GM20431 (cell line): ENCODE measurements around the gene EHMT1.
"Not testable (repeated sequence)": the region's sequence is repeated elsewhere in the genome, so short reads cannot be mapped to it uniquely, and the experiment has no call there.

Experiments used
- in situ Hi-C: fragments of 300-500 bp; cut with MseI, MboI; formaldehyde crosslinking; loops from one replicate; pipeline ENCODE4 v1.15.0; 2020; ENCODE audit warnings: low sequenced_read_pairs; ENCODE audit not compliant: unreplicated experiment

The EHMT1 gene

DNA sequence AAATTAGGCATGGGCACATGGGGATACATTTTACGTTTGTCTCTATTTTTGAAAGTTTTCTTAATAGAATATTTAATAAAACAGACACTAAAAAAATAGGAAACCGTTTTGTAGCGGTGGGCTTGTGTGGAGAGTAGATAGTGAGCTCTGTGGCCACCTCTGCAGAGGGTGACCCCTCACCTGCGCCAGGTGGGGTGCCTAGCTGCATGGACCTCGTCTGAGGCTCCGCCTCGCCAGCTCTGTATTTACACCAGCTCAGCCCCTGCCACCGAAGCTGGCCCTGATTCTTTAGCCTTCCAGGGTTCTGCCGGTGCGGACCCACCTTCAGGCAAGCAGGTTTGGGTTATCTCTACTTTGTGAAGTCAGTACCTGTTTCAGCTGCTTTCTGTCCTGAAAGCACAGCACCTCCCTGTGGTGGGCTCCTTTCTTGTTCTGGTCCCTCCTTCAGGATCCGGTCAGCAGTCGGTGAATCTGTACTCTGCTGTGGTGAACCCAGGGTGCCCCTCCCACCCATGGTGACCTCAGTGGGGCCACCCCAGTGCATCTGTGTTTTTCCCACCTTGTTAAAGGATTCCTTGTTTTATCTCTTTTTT is 153.6 kb downstream of the EHMT1 start:
- in situ Hi-C loops, result no loop called here

DNA sequence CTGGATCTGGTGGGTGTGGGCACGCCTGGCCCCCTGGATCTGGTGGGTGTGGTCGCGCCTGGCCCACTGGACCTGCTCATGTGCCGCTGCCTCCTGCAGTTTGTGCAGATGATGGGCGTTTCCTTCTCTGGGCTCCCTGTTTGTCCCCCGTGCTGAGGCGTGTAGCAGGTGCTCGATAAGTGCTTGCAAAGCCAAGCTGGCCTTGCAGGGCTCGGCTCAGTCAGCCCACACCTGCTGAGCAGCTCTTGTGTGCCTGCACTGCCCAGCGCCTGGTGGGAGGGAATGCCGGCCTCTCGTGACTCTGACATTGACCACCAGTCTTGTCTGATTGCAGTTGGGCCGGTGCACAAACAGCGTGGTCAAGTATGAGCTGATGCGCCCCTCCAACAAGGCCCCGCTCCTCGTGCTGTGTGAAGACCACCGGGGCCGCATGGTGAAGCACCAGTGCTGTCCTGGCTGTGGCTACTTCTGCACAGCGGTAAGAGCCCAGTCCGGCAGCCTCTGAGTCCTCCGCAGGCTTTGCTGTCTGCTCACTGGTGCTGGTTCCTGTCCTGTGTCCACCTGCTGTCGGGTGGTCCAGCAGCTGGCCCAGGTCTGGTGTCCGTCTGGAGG is 156.1 kb downstream of the EHMT1 start:
- in situ Hi-C loops, result no loop called here

DNA sequence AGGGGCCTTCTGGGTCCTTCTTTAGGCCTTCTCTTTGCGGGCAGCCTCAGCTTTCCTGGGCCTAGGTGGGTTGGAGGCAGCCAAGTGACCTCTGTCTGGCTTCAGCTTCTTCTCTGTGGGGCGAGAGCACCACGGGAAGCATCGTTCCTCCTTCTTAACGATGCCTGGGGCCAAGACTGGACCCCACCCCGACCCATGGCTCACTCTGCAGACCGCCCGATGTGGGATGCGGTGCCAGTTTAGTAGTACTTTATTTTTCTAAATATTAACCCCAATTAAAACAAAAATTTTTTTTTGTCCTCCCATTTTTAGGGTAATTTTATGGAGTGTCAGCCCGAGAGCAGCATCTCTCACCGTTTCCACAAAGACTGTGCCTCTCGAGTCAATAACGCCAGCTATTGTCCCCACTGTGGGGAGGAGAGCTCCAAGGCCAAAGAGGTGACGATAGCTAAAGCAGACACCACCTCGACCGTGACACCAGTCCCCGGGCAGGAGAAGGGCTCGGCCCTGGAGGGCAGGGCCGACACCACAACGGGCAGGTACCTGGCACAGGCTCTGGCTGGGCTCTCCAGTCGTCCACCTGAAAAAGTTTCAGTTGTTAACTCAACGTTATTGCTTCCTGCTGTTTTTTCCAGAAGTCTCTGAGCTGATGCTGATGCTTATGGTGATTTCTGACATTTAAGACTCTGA is 157.6 kb downstream of the EHMT1 start:
- in situ Hi-C loops, result no loop called here

DNA sequence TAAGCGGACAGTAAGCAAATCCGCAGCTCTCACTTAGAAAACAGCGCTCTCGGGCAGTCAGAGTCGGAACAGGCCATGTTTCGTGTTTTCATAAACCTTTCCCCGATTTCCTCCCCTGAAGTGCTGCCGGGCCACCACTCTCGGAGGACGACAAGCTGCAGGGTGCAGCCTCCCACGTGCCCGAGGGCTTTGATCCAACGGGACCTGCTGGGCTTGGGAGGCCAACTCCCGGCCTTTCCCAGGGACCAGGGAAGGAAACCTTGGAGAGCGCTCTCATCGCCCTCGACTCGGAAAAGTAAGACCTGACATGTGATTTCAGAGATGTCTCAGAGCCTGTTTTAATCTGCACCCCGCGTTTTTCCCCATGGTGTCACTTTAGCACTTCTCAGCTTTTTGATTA is 159.0 kb downstream of the EHMT1 start:
- in situ Hi-C loops, result no loop called here

DNA sequence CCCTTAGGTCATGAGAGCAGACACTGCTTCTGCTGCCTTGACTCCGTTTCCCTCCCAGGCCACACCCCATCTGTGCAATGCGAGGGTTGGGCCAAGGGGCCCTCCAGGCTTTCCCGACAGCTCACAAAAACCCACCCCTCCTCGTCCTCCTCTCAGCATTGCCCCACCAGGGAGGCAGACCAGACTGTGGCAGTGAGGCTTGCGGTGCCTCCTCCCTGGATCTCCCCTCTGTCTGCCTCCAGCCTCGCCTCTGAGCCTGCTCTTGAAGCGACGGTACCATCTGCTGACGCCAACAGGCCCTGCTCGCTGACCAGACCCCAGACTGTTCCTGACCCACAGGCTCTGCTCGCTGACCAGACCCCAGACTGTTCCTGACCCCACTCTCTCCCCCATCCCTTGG is 159.5 kb downstream of the EHMT1 start:
- in situ Hi-C loops, result no loop called here

DNA sequence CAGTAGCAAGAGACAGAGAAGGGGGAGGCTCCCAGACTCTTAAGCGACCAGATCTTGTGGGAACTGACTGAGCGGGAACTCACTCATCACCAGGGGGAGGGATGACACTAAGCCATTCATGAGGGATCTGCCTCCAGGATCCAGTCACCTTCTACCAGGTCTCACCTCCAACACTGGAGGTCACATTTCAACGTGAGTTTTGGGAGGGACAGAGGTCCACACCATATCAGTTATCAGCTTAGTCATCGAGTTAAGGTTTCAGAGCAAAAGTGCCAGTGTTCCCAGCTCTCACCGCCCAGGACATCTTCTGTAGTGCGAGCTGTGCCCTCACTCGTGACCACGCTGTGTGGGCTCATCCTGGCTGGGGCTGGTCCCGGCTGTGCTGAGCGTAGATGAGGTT is 160.1 kb downstream of the EHMT1 start:
- in situ Hi-C loops, result no loop called here

DNA sequence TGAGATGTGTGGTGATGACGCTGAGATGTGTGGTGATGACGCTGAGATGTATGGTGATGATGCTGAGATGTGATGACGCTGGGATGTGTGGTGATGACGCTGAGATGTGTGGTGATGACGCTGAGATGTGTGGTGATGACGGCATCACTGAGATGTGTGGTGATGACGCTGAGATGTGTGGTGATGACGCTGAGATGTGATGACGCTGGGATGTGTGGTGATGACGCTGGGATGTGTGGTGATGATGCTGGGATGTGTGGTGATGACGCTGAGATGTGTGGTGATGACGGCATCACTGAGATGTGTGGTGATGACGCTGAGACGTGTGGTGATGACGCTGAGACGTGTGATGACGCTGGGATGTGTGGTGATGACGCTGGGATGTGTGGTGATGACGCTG is 161.2 kb downstream of the EHMT1 start:
- in situ Hi-C loops, result not testable (repeated sequence)

DNA sequence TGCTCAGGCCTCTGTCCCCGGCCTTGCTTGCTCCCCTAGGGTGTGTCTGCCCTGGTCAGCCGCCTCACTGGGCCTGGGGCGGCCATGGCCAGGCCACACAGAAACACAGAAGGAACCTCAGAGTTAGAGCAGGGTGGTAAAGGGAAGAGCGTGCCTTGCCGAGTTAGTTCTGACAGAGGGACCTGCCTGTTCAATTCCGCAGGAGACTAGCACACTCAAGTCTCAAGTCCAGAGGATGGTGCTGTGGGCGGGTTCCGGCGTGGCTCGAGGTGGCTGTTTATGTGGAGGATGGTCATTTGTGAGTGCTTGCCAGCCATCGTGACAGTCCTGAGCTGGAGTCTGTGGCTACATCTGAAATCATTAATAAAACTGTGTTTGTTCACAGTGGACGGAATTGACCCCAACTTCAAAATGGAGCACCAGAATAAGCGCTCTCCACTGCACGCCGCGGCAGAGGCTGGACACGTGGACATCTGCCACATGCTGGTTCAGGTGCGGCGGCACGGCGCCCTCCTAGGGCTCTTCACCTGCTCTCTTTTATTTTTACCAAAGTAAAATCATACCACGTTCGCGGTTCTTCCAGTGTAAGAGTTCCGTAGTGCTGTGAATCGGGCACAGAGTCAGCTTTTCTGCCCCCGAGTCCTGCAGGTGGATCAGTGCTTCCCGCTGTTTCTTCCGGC is 163.2 kb downstream of the EHMT1 start:
- in situ Hi-C loops, result no loop called here

DNA sequence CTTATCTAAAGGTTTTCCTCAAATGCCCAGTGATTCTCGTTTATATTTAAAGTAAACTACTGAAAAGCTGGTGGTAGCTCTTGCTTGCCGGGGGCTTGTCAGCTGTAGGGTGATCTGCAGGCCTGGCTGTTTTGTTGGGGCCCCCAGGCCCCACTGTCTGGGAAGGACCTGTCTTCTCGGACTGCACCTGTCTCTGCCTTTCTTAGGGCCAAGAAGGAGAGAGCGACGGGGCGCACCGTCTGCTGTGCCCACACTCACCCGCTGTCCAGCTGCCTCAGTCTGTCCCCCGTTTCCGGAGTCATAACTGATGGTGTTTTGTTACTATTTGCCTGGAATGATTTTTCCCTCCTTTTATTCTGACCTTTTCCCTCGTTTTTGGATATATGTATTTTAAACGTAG is 164.7 kb downstream of the EHMT1 start:
- in situ Hi-C loops, result no loop called here

DNA sequence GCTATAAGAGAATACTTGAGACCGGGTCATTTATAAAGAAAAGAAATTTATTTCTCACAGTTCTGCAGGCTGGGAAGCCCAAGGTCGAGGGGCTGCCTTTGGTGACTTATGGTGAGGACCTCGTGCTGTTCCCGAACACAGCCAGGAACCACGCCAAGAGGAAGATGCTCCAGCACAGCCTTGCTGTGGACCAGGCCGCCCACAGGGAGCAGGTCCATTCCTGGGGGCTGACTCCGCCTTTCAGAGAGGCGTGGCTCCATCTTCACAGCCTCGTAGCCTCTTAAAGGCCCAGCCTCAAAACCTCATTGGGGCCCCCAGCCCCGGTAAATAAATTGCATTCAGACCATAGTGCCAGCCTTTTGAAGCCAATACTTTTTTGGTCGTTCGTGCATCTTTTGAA is 165.2 kb downstream of the EHMT1 start:
- in situ Hi-C loops, result no loop called here

DNA sequence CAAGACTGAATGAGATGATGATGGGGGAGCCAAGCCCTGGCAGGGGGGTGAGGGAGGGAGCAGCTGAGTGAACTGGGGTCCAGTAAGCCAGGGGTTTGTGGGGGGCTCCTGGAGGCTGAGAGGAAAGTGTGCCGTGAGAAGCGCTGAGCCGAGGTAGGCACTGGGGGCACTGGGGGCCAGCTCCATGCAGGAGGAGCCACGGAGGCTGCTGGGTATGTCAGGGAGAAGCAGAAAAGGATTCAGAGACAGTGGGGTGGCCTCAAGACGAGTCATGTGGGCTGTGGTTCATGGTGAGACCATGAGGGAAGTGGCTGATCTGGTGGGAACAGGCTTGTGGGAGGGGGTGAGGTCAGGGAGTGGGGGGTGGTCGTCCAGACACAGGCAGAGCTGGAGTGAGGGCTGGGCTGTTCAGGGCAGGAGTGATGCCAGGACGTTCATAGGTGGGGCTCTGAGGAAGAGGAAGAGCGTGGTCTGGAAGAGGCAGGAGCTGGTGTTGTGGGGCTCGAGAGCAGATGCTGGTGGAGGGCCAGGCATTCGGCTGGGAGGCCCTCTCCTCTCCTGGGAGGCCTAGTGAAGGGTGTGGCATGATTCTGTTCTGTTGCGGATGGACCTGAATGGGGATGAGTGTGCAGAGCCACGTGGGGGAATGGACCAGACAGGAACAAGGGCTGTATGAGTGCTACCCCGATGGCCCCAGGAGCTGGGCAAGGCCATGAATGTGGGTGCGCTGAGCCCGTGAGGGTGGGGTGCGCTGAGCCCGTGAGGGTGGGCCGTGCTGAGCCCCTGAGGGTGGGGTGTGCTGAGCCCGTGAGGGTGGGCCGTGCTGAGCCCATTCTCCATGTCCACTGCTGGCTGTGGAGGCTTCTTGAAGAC is 166.1 kb downstream of the EHMT1 start:
- in situ Hi-C loops, result no loop called here

DNA sequence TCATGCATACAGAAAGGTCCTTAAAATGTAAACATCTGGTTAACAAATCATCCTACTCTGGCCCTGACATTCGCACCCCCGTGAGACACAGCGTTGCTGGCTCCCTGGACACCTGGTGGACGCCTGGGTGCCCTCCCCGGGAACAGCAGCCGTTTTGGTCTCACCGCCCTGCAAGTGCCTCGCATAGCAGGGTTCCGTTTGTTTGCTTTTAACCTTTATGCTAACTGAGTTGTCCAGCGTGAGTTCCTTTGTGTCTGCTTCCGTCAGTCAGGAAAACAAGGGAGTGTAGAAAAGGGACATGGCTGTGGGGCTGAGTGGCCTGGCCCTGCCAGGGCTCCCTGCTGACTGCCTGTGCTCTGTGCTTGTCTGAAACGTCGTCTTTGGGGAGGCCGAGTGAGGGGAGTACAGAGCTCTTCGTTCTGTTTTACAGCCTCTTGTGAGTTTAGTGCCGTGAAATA is 166.9 kb downstream of the EHMT1 start:
- in situ Hi-C loops, result no loop called here

DNA sequence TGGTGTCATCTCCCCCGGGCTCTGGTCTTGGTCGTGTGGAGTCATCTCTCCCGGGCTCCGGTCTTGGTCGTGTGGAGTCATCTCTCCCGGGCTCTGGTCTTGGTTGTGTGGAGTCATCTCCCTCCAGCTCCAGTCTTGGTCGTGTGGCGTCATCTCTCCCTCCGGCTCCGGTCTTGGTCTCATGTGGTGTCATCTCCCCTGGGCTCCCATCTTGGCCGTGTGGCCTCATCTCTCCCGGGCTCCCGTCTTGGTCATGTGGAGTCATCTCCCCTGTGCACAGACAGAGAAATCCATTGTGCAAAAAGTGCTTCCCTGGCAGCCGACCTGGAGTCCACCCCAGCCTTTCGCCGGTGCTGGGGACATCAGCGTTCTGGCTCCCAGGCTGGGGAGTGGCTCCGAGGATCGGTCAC is 167.7 kb downstream of the EHMT1 start:
- in situ Hi-C loops, result no loop called here

DNA sequence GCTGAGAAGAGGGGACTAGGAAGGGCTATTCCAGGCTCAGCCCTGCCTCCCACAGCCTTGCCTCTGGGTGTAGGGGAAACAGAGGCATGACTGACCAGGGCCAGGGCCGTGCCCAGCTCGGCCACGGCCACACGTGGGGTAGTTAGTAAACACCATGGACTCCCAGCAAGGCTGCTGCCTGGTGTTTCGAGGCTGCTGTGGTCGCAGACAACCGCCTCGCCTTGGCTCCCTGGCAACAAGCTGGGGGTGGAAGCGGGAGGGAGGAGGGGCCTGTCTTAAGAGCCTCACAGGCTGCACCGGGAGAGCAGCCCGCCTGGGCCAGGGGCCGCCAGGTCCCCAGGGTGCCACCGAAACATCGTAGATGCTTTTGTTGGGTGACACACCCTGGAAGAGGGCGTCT is 168.6 kb downstream of the EHMT1 start:
- in situ Hi-C loops, result no loop called here

DNA sequence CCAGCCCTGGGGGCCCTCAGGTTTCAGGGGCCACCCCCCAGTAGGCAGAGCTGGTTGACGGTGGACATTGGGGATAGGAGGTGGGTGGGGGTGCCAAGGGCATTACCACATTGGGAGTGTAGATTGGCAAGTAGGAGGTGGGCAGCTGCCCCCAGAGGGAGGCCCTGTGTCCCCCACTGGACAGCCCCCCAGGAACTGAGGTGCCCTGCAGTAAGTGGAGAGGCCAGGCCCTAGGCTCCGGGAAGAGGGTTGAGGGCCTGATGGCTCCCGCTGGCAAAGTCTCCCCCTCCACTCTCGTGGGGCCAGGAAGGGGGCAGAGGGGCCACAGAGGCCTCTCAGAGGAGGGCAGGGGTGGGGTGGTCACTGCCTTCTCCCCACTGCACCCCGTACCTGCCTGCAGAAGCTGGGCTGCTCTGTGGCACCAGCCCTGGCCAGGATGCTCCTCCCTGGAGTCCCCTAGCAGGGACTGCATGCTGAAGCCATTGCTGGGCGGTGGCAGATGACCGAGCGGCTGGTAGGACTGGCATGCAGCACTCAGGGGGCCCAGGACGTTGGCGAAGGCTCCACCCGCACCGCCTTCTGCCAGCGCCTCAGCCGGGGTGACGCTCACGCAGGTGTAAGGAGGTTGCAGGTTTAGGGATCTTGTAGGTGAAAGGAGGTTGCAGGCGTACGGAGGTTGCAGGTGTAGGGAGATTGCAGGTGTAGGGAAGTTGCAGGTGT is 169.1 kb downstream of the EHMT1 start:
- in situ Hi-C loops, result no loop called here

DNA sequence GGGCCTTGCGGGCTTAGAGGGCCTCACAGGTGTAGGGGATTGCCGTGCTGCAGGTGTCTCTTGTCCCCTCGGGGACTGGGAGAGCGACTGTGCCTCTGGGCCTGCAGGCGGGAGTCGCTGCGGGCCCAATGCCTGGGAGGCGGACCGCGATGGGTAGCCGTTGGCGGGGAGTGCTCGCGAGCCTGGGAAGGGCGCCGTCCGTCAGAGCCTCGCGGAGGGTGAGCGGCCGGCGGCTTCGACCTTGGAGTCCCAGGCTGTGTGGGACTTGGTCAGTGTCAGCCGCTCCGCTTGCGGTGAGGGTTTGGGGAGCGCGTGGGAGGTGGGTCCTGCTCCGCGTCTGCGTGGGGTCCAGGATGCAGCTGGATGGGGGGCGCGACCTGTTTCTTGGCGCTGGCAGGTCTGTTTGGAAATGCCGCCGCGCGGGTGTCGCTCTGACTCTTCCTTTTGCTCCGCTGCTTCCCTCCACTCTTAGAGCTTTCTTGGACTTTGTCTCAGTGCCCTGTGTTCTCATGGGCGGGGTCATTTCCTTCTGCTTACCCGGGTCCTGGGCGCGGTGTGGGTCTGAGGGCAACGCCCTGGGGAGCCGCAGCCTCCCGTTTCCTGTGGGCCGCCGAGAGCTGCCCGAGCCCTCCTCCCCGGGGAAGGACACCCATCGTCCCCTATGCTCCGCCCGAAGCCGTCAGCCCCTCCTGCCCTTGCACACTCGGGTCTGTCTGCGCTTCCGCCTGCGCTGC is 169.9 kb downstream of the EHMT1 start:
- in situ Hi-C loops, result no loop called here

DNA sequence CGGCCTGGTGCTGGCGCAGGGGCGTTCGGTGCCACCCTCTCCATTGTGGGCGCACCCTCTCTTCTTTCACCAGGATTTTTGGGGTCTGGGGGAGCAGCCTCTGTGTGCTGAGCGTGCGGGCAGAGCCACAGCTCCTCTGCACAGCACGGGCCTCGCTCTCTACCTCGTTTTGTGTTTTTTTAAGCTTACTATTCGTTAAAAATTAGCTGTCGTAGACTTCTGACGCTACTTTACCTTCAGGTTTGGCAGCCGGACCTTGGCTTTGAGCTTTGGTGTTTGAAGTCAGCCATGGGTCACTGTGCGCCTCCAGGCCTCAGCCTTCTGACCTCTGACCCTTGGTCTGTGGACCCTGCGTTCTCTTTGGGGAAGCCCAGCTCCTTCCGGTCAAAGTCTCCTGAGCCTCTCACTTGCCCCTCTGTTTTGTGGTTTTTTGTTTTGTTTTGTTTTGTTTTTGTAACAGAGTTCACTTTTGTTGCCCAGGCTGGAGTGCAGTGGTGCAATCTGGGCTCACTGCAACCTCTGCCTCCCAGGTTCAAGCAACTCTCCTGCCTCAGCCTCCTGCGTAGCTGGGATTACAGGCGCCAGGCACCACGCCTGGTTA is 170.6 kb downstream of the EHMT1 start:
- in situ Hi-C loops, result no loop called here

DNA sequence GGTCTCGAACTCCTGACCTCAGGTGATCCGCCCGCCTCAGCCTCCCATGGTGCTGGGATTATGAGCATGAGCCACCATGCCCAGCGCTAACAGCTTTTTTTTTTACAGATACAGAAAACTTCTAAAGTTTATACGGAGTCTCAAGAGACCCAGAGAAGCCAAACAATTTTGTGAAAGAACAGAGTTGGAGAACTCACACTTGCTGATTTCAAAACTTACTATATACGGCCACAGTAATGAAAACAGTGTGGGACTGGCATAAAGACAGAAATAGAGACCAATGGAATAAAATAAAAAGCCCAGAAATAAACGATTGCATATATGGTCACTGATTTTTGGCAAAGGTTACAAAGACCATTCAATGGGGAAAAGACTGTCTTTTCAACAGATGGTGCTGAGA is 173.1 kb downstream of the EHMT1 start:
- in situ Hi-C loops, result no loop called here
